ENCODE measurements around the gene AKNAD1. TPM values are rescaled to one million over a fixed set of nuclear protein-coding genes. Genes with fewer than 3 reads are reported as not detected.

AKNAD1 gene
- polyA plus RNA-seq, 1 donor (not counting 4 experiments of a cell fraction or from before 2014, with no cell fraction given): 6.9 TPM

DNA sequence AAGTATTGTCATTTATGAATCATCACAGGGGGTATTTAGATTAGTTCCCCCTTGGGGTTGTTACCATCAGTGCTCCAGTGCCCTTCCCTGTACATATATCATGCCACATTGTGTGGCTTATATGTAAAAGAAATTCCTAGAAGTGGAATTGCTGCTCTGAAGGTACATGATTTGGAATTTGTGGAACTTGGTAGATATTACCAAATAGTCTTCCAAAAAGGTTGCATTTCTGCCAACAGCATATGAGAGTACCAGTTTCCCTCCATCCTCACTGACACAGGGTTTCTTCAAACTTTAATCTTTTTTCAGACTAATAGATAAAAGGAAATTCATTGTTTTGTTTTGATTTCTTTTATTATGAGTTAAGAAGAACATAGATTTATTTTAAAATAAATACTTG is 41.3 kb downstream of the AKNAD1 start:
- Histone ChIP-seq H3K4me2 (ENCODE audit: control insufficient read depth, extremely low read depth, insufficient read depth, low read depth, low read length) (no peak overlapping the region), H3K4me3 (ENCODE audit: control insufficient read depth in 2 of 3, extremely low read depth in 1 of 3, insufficient read depth in 2 of 3, low read depth in 1 of 3, low read length in 3 of 3) (no peak overlapping the region)
- dilution Hi-C loops (cut with MboI; ENCODE audit: extremely low pct_ligation_motif_present, low sequenced_read_pairs): no loop called here

DNA sequence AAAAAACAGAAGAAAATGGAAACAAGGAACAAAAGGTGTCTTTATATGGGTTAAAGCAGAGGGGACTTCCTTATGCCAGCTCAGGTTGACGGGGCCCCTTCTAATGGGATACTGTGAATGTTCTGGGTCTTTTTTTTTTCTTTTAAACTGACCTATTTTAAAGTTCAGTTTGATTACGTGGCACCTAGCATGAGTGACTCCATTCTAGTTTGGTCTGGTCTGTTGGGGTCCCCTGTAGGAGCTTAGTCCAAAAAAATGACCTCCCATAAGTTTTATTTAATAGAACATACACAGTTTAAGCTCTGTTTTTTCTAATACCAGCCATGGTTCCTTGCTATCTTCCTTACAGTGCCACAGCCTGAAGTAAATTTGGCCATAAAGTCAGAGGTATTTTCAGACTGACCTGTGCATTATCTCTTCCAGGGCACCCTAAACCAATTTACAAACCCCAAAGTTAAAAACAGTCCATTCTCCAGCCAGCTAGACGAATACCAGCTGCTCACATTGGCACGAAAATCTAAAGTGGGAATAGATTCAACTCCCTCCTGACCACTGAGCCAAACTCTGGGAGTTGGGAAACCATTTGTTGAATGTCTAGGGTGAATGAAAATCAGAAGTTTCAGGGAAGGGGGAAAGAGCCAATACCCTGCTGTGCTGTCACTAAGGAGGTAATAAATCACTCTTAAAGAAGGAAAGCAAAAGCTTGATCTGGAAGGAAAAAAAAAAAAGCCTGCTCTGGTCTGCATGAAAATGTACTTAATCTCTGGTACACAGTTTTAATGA is 42.4 kb downstream of the AKNAD1 start:
- no peak overlapping the region for H2AFZ ChIP-seq (ENCODE audit: control insufficient read depth, low read length)
- no peak for FAIRE-seq

More for the DNA sequence above, 41.3 kb downstream of the AKNAD1 start:
- Histone ChIP-seq H3K9ac (ENCODE audit: control insufficient read depth, extremely low read depth, insufficient read depth, low read length) (peak overlapping the region; percentile 86), H3K9me1 (ENCODE audit: control insufficient read depth, extremely low read depth, insufficient read depth, low read length) (no peaks in the 10 kb centered on the region), H2AFZ (ENCODE audit: control insufficient read depth, low read length) (no peak overlapping the region), H3K9me3 (ENCODE audit: control insufficient read depth, low read depth, low read length) (no peaks in the 10 kb centered on the region), H3K79me2 (ENCODE audit: control insufficient read depth, insufficient read depth, low read length) (no peaks in the 10 kb centered on the region), H3K36me3 (ENCODE audit: control insufficient read depth in 2 of 2, extremely low read depth in 1 of 2, insufficient read depth in 2 of 2, low read length in 2 of 2) (no peaks in the 10 kb centered on the region), H4K20me1 (ENCODE audit: control insufficient read depth, extremely low read depth, insufficient read depth, low read length) (no peaks in the 10 kb centered on the region), H3K27me3 (ENCODE audit: control insufficient read depth, extremely low read depth, insufficient read depth, low read length) (no peaks in the 10 kb centered on the region), H3K27ac (ENCODE audit: control insufficient read depth, insufficient read depth, low read length) (peak overlapping the region; percentile 96), H3K4me1 (ENCODE audit: control insufficient read depth, extremely low read depth, insufficient read depth, low read length) (peaks cover 26% of the 10 kb centered on the region)
- FAIRE-seq (no peak), DNase-seq (ENCODE audit: low read depth, low spot score) (no peak)
- TF ChIP-seq, protein P1, sequence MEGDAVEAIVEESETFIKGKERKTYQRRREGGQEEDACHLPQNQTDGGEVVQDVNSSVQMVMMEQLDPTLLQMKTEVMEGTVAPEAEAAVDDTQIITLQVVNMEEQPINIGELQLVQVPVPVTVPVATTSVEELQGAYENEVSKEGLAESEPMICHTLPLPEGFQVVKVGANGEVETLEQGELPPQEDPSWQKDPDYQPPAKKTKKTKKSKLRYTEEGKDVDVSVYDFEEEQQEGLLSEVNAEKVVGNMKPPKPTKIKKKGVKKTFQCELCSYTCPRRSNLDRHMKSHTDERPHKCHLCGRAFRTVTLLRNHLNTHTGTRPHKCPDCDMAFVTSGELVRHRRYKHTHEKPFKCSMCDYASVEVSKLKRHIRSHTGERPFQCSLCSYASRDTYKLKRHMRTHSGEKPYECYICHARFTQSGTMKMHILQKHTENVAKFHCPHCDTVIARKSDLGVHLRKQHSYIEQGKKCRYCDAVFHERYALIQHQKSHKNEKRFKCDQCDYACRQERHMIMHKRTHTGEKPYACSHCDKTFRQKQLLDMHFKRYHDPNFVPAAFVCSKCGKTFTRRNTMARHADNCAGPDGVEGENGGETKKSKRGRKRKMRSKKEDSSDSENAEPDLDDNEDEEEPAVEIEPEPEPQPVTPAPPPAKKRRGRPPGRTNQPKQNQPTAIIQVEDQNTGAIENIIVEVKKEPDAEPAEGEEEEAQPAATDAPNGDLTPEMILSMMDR (optimal IDR thresholded peaks at IDR 0.05 in 1 of 3, IDR thresholded peaks at IDR 0.05 in 1 of 3, conservative IDR thresholded peaks at IDR 0.05 in 1 of 3; ENCODE audit: extremely low read depth in 1 of 3, insufficient read depth in 2 of 3, low read length in 3 of 3): no peak
- TF ChIP-seq EZH2 (IDR thresholded peaks at IDR 0.05; ENCODE audit: low read length): no peak

More for the DNA sequence above, 42.4 kb downstream of the AKNAD1 start:
- no peak overlapping the region for H3K4me2 ChIP-seq (ENCODE audit: control insufficient read depth, extremely low read depth, insufficient read depth, low read depth, low read length)
- no peaks in the 10 kb centered on the region for H3K9me3 ChIP-seq (ENCODE audit: control insufficient read depth, low read depth, low read length)
- no peaks in the 10 kb centered on the region for H3K27me3 ChIP-seq (ENCODE audit: control insufficient read depth, extremely low read depth, insufficient read depth, low read length)
- peaks cover 0 to 2% of the 10 kb centered on the region in 2 experiments for H3K36me3 ChIP-seq (ENCODE audit: control insufficient read depth in 2 of 2, extremely low read depth in 1 of 2, insufficient read depth in 2 of 2, low read length in 2 of 2)
- no peak overlapping the region for H3K9ac ChIP-seq (ENCODE audit: control insufficient read depth, extremely low read depth, insufficient read depth, low read length)
- no peak overlapping the region for H3K27ac ChIP-seq (ENCODE audit: control insufficient read depth, insufficient read depth, low read length)
- no peaks in the 10 kb centered on the region for H3K79me2 ChIP-seq (ENCODE audit: control insufficient read depth, insufficient read depth, low read length)
- no peaks in the 10 kb centered on the region for H3K9me1 ChIP-seq (ENCODE audit: control insufficient read depth, extremely low read depth, insufficient read depth, low read length)
- H3K4me3 ChIP-seq (ENCODE audit: control insufficient read depth in 2 of 3, extremely low read depth in 1 of 3, insufficient read depth in 2 of 3, low read depth in 1 of 3, low read length in 3 of 3): no peak overlapping the region
- dilution Hi-C loops (cut with MboI; ENCODE audit: extremely low pct_ligation_motif_present, low sequenced_read_pairs): no loop called here
- DNase-seq (ENCODE audit: low read depth, low spot score): no peak
- H4K20me1 ChIP-seq (ENCODE audit: control insufficient read depth, extremely low read depth, insufficient read depth, low read length): no peaks in the 10 kb centered on the region
- H3K4me1 ChIP-seq (ENCODE audit: control insufficient read depth, extremely low read depth, insufficient read depth, low read length): peaks cover 26% of the 10 kb centered on the region
- TF ChIP-seq, protein P1 (optimal IDR thresholded peaks at IDR 0.05 in 1 of 3, IDR thresholded peaks at IDR 0.05 in 1 of 3, conservative IDR thresholded peaks at IDR 0.05 in 1 of 3; ENCODE audit: extremely low read depth in 1 of 3, insufficient read depth in 2 of 3, low read length in 3 of 3): no peak
- TF ChIP-seq EZH2 (IDR thresholded peaks at IDR 0.05; ENCODE audit: low read length): no peak
